Suppressor macrophage treated with lipopolysaccharide for 4 hours (primary cell): ENCODE data around the gene LMLN.
A peak's percentile ranks its signal among the peaks of the same experiment; 100 is the strongest.
"Not testable (repeated sequence)": the region's sequence is repeated elsewhere in the genome, so short reads cannot be mapped to it uniquely, and the experiment has no call there.

ENCODE experiments used
- DNase-seq: peaks from one replicate; pipeline ENCODE4 v3.0.0-alpha.2; 2020

Gene LMLN

GRCh38 chr3:197958346-197958745 lies 1.7 kb upstream of the LMLN start:
- no peak for DNase-seq

DNA sequence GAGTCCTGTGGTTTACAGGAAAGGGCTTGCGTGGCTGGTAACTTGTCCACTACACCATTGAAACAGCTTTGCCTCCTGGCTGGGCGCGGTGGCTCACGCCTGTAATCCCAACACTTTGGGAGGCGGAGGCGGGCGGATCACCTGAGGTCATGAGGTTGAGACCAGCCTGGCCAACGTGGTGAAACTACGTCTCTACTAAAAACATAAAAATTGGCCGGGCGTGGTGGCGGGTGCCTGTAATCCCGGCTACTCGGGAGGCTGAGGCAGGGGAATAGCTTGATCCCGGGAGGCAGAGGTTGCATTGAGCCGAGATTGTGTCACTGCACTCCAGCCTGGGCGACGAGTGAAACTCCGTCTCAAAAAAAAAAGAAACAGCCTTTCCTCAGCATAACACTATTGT lies 1.2 kb upstream of the LMLN start:
- not testable (repeated sequence) for DNase-seq

- DNase-seq: no peak
Observed at GRCh38 chr3:197959500-197959890, 522 bp upstream of the LMLN start.

DNA sequence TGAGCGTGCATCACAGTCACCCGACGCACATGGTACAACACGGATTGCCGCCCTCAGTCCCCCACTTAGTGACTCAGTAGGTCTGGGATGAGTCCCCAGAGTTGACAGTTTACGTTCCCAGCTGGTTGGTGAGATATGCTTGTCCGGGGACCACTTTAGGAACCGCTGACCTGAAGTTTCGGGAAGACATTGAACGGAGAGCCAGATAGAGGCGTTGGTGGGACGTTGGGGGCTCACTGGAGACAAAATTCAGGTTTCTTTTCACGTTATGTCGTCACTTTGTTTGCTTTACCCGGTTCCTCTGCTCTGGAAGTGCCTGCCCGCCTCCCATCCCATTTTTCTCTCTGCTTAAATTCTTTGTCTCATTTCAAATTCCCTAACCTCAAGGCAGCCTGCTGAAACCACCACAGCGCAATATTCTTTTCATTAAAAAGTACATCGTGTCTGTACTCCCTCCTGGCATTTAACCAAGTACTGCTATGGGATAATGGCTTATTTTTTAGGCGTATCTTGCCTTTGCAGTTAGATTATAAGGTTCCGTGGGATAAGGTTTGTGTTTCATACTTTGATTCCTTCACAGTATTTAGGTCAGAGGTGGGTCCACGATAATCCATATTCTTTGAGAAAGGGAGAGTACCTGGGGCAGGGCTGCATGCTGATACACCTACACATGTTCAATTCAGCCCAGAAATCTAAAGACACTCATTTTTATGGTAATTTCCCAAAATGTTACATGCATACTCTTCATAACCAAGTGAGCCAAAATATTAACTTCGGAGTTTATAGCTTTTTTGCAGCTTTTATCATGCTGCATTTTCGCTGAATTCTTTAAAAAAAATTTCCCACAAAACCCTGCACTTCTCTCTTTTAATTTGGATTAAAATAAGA lies 921 bp downstream of the LMLN start:
- peak; percentile 76 for DNase-seq

DNA sequence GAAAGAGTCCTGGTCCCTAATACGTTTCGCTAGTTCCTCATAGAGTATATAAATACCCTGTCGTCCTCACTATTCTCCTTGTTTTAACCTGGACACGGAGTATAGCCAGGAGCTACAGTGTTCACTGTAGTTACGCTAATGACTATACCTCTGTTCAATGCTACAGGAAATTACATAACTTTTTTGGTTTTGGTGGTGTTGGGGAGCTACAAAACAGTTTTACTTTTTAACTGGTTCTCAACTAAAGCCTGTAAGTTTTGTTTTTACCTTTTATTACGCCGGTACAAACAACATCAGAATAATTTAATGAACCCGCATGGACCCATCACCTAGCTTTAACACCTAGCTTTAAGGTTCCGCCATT lies 1.5 kb downstream of the LMLN start:
- DNase-seq: no peak

- no peak for DNase-seq
Observed at GRCh38 chr3:197963019-197963637, 3.1 kb downstream of the LMLN start.

- not testable (repeated sequence) for DNase-seq
Observed at GRCh38 chr3:197967337-197967989, 7.4 kb downstream of the LMLN start.

DNA sequence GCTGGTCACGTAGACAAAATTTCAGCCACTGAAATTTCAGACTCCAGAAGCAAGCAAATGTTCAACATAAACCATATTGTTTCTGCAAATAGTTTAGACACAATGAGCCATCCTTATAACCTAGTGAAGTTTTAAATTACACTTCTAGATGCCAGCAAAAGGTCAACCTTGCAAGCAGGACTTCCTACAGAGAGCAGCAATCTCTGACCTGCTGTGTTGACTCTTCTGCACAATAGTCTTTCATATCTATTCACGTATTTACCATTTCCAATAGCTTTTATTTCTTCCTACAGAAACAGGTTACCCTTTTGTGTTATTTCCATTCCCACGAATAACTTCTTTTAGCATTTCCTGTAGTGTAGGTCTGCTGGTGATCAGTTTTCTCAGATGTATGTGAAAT lies 10.6 kb downstream of the LMLN start:
- DNase-seq: no peak

GRCh38 chr3:197974016-197974415 lies 14.0 kb downstream of the LMLN start:
- no peak for DNase-seq

GRCh38 chr3:197975311-197975710 lies 15.3 kb downstream of the LMLN start:
- no peak for DNase-seq

- DNase-seq: no peak
Observed at GRCh38 chr3:197983076-197983475, 23.1 kb downstream of the LMLN start.

GRCh38 chr3:197989651-197990050 lies 29.6 kb downstream of the LMLN start:
- no peak for DNase-seq

- DNase-seq: no peak
Observed at GRCh38 chr3:197994736-197995135, 34.7 kb downstream of the LMLN start.

- DNase-seq: no peak
Observed at GRCh38 chr3:197996855-197997254, 36.8 kb downstream of the LMLN start.

DNA sequence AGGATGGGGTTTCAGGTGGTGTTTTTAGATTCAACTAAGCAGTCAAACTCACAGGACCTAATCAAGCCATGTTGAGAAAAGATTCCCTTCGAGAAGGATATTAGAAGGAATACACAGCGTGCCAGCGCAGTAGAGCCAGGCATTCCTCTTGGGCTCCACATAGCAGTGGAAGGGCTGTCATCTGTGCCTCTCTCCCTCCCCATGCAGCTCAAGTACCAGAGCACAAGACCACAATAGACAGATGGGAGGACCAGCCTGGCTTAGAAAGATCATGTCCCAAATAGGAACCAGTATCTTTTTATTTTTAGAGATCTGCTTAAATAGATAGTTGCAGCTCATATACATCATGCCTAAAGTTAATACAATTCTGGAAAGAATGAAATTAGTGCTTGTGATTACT lies 37.9 kb downstream of the LMLN start:
- no peak for DNase-seq

- DNase-seq: no peak
Observed at GRCh38 chr3:198017090-198017489, 57.1 kb downstream of the LMLN start.

DNA sequence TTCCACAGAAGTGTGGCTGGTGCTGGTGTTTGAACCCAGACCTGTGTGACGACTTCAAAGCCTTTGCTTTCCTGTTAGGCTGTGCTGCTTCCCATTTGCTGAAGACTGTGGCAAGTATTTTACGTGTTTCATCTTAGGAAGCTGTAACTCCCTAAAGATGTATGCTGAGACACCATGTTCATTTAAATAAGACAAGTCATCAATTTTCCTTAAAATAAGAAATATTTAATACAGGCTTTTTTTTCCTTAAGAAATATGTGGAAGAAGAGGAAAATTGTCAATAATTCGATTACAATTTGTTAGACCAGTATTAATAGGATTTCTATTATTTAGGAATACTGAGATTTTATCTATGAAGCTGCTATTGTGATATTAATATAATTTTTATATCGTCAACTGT lies 58.4 kb downstream of the LMLN start:
- DNase-seq: no peak

- no peak for DNase-seq
Observed at GRCh38 chr3:198019115-198019514, 59.1 kb downstream of the LMLN start.

DNA sequence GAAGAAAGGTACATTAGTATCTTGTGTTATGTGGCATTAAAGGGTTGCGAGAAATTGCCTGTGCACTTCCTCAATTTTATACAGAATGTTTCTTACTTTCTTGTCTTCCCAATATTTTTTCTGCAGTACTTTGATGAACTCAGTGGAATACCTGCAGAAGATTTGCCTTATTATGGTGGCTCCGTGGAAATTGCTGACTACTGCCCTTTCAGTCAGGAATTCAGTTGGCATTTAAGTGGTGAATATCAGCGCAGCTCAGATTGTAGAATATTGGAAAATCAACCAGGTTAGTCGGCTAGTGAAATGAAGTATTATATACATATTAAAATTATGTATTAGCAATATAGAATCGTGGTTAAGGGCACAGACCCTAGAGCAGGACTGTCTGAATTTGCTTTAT lies 61.3 kb downstream of the LMLN start:
- no peak for DNase-seq

GRCh38 chr3:198022604-198023003 lies 62.6 kb downstream of the LMLN start:
- DNase-seq: no peak

DNA sequence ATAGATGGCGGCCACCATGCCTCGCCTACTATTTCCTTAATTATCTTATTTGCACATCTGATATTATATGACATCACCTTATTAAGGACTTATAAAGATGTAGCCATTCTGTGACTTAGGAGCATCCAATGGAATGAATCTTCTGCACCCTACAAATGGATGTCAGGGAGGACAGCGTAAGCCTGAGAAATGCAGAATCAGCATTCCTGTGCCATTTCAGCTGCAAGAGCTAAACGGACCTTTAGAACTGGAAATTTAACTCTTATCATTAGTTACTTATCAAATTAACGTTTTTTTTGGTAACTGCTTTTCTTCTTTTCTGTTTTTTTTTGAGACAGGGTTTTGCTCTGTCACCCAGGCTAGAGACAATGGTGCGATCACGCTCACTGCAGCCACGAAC lies 65.6 kb downstream of the LMLN start:
- no peak for DNase-seq

- no peak for DNase-seq
Observed at GRCh38 chr3:198026620-198027019, 66.6 kb downstream of the LMLN start.

DNA sequence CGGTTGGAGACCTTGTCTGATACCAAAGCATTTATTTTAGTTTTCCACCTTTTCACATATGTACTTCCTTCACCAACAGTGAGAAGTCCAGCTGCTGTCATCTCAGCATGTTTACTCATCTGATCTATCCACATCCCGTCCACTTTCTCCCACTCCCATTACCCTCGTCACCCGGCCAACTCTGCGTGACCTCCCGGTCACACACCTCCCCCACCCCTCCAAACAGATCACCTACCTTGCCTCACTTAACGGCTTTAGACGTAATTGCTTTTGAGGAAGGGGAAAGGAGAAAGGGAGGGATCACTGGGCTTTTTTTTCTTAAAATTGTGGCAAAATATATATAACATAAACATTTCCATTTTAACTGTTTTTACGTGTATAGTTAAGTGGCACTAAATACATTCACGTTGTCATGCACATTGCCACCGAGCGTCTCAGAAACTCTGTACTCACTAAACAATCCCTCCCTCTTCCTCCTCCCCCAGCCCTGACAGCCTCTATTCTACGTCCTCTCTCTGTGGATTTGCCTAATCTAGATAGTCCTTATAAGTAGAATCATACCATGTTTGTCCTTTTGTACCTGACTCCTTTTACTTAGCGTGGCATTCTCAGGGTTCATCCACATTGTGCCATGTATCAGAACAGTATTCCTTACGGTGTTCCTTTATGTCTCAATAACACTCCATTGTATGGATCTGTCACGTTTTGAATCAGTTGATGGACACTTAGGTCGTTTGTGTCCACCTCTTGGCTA lies 67.2 kb downstream of the LMLN start:
- no peak for DNase-seq
